Psoas muscle (tissue), 8 donors: ENCODE results near the gene MRPS25. TPM values are rescaled to one million over a fixed set of nuclear protein-coding genes. Genes with fewer than 3 reads are reported as not detected.
"Not testable (repeated sequence)": the region's sequence is repeated elsewhere in the genome, so short reads cannot be mapped to it uniquely, and the experiment has no call there.

Experiments
- ATAC-seq, 4 donors: fragments of 200-7000 bp; cut with Tn5 transposase; one replicate each; pipeline ENCODE4 v1.9.1; 2020; ENCODE audit warnings: moderate library complexity in 3 of 4, mild to moderate bottlenecking in 2 of 4
- DNase-seq, 2 donors: peaks; one replicate each; pipeline ENCODE4 v3.0.0-alpha.2; 2020
- H3K27ac ChIP-seq: fragments of 200-600 bp; one replicate; pipeline ENCODE4 v1.8.0; 2022
- H3K27me3 ChIP-seq, 3 donors: fragments of 200-600 bp in 1 of 3; one replicate each; pipeline versions ENCODE4 v1.6.1 to v1.8.0; 2013 to 2022; ENCODE audit warnings: low read length in 2 of 3, mild to moderate bottlenecking in 2 of 3, moderate library complexity in 1 of 3; ENCODE audit not compliant: insufficient read depth in 3 of 3
- H3K36me3 ChIP-seq, 2 donors: fragments of 200-600 bp in 1 of 2; one replicate each; pipeline versions ENCODE4 v1.6.1 to v1.8.0; 2013 to 2022; ENCODE audit warnings: low read depth in 1 of 2, mild to moderate bottlenecking in 1 of 2, moderate library complexity in 1 of 2; ENCODE audit not compliant: insufficient read depth in 1 of 2
- H3K4me1 ChIP-seq: fragments of 200-600 bp; one replicate; pipeline ENCODE4 v1.8.0; 2022
- H3K4me3 ChIP-seq: fragments of 200-600 bp; one replicate; pipeline ENCODE4 v1.8.0; 2022; ENCODE audit warnings: mild to moderate bottlenecking
- H3K9me3 ChIP-seq: fragments of 200-600 bp; one replicate; pipeline ENCODE4 v1.8.0; 2022
- WGBS, 3 donors: extraction: QIAGEN DNeasy Blood & Tissue Kit; methylation state at CpG; one replicate each; pipeline versions ENCODE4 v1.1.6 to v1.1.7; 2013; 5-methylcytosine and 5-hydroxymethylcytosine counted together
- intact Hi-C, 2 donors: fragments of 100-400 bp; cut with DNase I; formaldehyde crosslinking; loops; one replicate each; pipeline versions ENCODE4 v1.11.0 to v1.14.2; 2022
- polyA plus RNA-seq, 3 donors: library from polyadenylated mRNA; stranded (reverse); fragments of 200-250 nt; gene quantifications; one replicate each; pipeline ENCODE4 v1.2.3, GENCODE V29; 2013
- total RNA-seq, 4 donors: library from RNA; stranded (reverse); fragmentation: NEBNext Ultra II Directional in 2 of 4; extraction: Animal tissue kit (Norgen Biotek cat#: 25700) in 2 of 4; gene quantifications; one replicate each; pipeline versions ENCODE4 v1.2.1 to v1.2.4, GENCODE V29; 2021 to 2023
- TF ChIP-seq, protein P1 (sequence below): fragments of 200-600 bp; IDR thresholded peaks from one replicate; pipeline ENCODE4 v1.8.0; 2022; ENCODE audit warnings: antibody characterized with exemption
- donor health status: healthy with polysubstance abuse.
- donor health status: DM: no; HTN: no; CAD: no; lungs with moderate emphysema.
- donor health status: Bipolar disorder and iron deficiency.
- donor health status: healthy.
- donor health status: DM: yes; HTN: yes; CAD: no.
- donor health status: DM: no; HTN: no; CAD: no.
- donor health status: DM: no; HTN: no; CAD: no.
- donor health status: DM: yes; HTN: yes; CAD: no.

Gene MRPS25
- total and polyA plus RNA-seq, 7 donors, result 60.6 to 145 (median 74.2) TPM

DNA sequence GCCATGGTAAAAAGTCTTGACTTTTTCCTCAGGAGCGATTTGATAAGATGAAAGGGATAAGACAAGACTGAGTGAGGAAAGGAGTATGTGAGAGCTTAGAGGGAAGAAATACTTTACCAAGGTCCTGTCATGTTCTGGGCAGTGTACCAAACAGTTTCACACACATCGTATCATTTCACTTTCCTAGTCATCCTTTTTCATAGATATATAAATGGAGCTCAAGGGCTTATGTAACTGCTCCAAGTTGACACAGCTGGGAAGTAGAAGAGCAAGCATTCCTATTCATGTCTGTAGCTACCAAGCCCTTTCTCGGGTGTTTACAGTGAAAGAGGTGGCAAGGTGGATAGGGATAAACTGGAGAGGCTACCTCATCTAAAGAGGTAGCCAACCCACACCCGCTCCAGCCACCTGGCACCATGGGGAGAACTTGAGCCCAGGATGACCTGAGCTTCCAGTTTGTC is 57.4 kb downstream of the MRPS25 start:
- intact Hi-C loops, result loop anchor here in 1 of 2 donors (5.0 kb wide), 1 partner anchor 60 kb away; the partner anchor contains the start of gene NR2C2
- peak overlapping the region; percentile 83 for H3K27ac ChIP-seq
- 28 to 40% (median 31%) methylated on average over 4 of the region's 4 CpGs for WGBS, 3 donors
- ATAC-seq (peak; percentile 89 to 95 (median 91)), DNase-seq (peak in 1 of 2 donors; percentile 55)
- H3K36me3 ChIP-seq, result peaks cover 0 to 32% of the 10 kb centered on the region in 2 donors
- no peaks in the 10 kb centered on the region for H3K27me3 ChIP-seq
- H3K4me3 ChIP-seq, result peak overlapping the region; percentile 15
- TF ChIP-seq, protein P1, sequence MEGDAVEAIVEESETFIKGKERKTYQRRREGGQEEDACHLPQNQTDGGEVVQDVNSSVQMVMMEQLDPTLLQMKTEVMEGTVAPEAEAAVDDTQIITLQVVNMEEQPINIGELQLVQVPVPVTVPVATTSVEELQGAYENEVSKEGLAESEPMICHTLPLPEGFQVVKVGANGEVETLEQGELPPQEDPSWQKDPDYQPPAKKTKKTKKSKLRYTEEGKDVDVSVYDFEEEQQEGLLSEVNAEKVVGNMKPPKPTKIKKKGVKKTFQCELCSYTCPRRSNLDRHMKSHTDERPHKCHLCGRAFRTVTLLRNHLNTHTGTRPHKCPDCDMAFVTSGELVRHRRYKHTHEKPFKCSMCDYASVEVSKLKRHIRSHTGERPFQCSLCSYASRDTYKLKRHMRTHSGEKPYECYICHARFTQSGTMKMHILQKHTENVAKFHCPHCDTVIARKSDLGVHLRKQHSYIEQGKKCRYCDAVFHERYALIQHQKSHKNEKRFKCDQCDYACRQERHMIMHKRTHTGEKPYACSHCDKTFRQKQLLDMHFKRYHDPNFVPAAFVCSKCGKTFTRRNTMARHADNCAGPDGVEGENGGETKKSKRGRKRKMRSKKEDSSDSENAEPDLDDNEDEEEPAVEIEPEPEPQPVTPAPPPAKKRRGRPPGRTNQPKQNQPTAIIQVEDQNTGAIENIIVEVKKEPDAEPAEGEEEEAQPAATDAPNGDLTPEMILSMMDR, result no peak
- H3K9me3 ChIP-seq, result no peaks in the 10 kb centered on the region
- H3K4me1 ChIP-seq, result peaks cover 16% of the 10 kb centered on the region

DNA sequence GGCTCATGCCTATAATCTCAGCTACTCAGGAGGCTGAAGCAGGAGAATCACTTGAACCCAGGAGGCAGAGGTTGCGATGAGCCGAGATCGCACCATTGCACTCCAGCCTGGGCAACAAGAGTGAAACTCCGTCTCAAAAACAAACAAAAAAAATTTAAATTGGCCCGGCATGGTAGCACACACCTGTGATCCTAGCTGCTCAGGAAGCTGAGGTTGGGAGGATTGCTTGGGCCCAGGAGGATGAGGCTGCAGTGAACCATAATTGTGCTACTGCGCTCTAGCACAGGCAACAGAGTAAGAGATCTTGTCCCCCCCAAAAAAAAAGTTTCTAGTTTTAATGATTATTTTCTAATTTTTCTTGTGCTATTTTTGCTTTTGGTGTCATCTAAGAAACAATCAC is 65.9 kb downstream of the MRPS25 start:
- H3K27ac ChIP-seq, H3K4me1 ChIP-seq, DNase-seq, H3K4me3 ChIP-seq, H3K27me3 ChIP-seq, ATAC-seq, intact Hi-C loops, H3K9me3 ChIP-seq: not testable (repeated sequence)
- peaks cover 0 to 10% of the 10 kb centered on the region in 2 donors for H3K36me3 ChIP-seq
- WGBS, 3 donors, result 96 to 98% (median 98%) methylated on average over 6 of the region's 6 CpGs

Other genes with a start within 250 kb of the MRPS25 start
- 10 to 100 TPM in 2 of 4 donors, 1 to 10 TPM in 2; 6.4 to 14.6 (median 9.2) TPM for gene FGD5, start 246.4 kb downstream of the MRPS25 start, total RNA-seq
- gene FGD5, start 246.4 kb downstream of the MRPS25 start, polyA plus RNA-seq, result 1 to 10 TPM; 3.6 to 5.7 (median 3.8) TPM
- 10 to 100 TPM; 28.3 to 37.1 (median 32.8) TPM for gene NR2C2, start 117.7 kb downstream of the MRPS25 start, total RNA-seq
- gene NR2C2, start 117.7 kb downstream of the MRPS25 start, polyA plus RNA-seq, result 10 to 100 TPM in 1 of 3 donors, 1 to 10 TPM in 2; 8.7 to 12.8 (median 9.2) TPM
- 10 to 100 TPM; 18.6 to 26.3 (median 23.2) TPM for gene RBSN, start 33.8 kb upstream of the MRPS25 start, total RNA-seq
- gene RBSN, start 33.8 kb upstream of the MRPS25 start, polyA plus RNA-seq, result 10 to 100 TPM in 2 of 3 donors, 1 to 10 TPM in 1; 7.7 to 21.5 (median 10.7) TPM
- 10 to 100 TPM; 22.4 to 42.7 (median 27.3) TPM for gene CAPN7, start 140.9 kb upstream of the MRPS25 start, total RNA-seq
- gene CAPN7, start 140.9 kb upstream of the MRPS25 start, polyA plus RNA-seq, result 10 to 100 TPM; 15.2 to 28.0 (median 20.5) TPM